Measurements from ENCODE around the gene AAR2. TPM values are rescaled to one million over a fixed set of nuclear protein-coding genes. Genes with fewer than 3 reads are reported as not detected.

AAR2 gene
- total RNA-seq, 1 experiment from 2014 or later, result 36.9 TPM

GRCh38 chr20:36254076-36254475, 17.8 kb downstream of the AAR2 start:
- no peak overlapping the region for H2BK120ac ChIP-seq (ENCODE audit: low read depth, low read length, poor library complexity, severe bottlenecking)
- no peak for DNase-seq
- H3K4me2 ChIP-seq (ENCODE audit: insufficient read depth, insufficient read length, low read length), result no peak overlapping the region
- H3K36me3 Mint-ChIP-seq (ENCODE audit: insufficient read depth in 1 of 3, low read depth in 3 of 3), result peaks cover 7 to 32% (median 28%) of the 10 kb centered on the region in 3 experiments; a peak in 6 of 7 replicates
- no peak overlapping the region for H2BK20ac ChIP-seq (ENCODE audit: low read depth, low read length, poor library complexity, severe bottlenecking)
- H2AFZ ChIP-seq (ENCODE audit: low read length), result no peak overlapping the region
- H2BK5ac ChIP-seq (ENCODE audit: insufficient read length, low read length), result no peak overlapping the region
- no peak overlapping the region for H3T11ph ChIP-seq (ENCODE audit: low read length)
- H3K9me3 ChIP-seq (ENCODE audit: control insufficient read depth, low read depth, low read length), result no peaks in the 10 kb centered on the region
- no peaks in the 10 kb centered on the region; the same call in 1 of the 2 replicates for H3K79me2 ChIP-seq (ENCODE audit: insufficient read depth, low read length)
- H3K79me1 ChIP-seq (ENCODE audit: insufficient read depth, low read depth, low read length, poor library complexity, severe bottlenecking), result no peaks in the 10 kb centered on the region
- no peaks in the 10 kb centered on the region for H3K9me3 Mint-ChIP-seq
- H2BK12ac ChIP-seq (ENCODE audit: insufficient read length, low read depth, low read length), result no peak overlapping the region
- H2BK15ac ChIP-seq (ENCODE audit: low read depth, low read length), result no peak overlapping the region
- no peak overlapping the region for H3K4me3 Mint-ChIP-seq
- H3K4ac ChIP-seq (ENCODE audit: low read depth, low read length), result no peak overlapping the region
- H4K20me1 ChIP-seq (ENCODE audit: control insufficient read depth, insufficient read depth, insufficient read length), result no peaks in the 10 kb centered on the region
- H3K18ac ChIP-seq (ENCODE audit: insufficient read length, low read depth, low read length), result no peak overlapping the region
- H3K4me1 ChIP-seq (ENCODE audit: insufficient read depth, low read length), result peaks cover 6% of the 10 kb centered on the region; the same call in 1 of the 2 replicates
- H3K9ac ChIP-seq (ENCODE audit: extremely low read depth, insufficient read length, low read length), result no peak overlapping the region
- no peak overlapping the region for H3K56ac ChIP-seq (ENCODE audit: insufficient read length, low read depth, low read length)
- H3K27ac Mint-ChIP-seq, result no peak overlapping the region
- H4K8ac ChIP-seq (replicated peaks; ENCODE audit: insufficient read length, low read depth, low read length), result no peak overlapping the region
- H2AK5ac ChIP-seq (ENCODE audit: insufficient read length, low read length), result no peak overlapping the region
- no peak overlapping the region for H3K14ac ChIP-seq (ENCODE audit: insufficient read depth, low read length)
- no peaks in the 10 kb centered on the region for H3K27me3 Mint-ChIP-seq (ENCODE audit: low read depth)
- no peak overlapping the region for H3K23ac ChIP-seq (ENCODE audit: insufficient read length, low read depth, low read length)
- no peak overlapping the region for H3K27ac ChIP-seq (ENCODE audit: insufficient read length, low read depth, low read length)
- no peaks in the 10 kb centered on the region for H3K27me3 ChIP-seq (ENCODE audit: insufficient read depth, low read length)
- H3K4me1 Mint-ChIP-seq, result peaks cover 8 to 14% of the 10 kb centered on the region in 2 experiments
- TF ChIP-seq CTCF (conservative IDR thresholded peaks at IDR 0.05), result no peak
- no peak overlapping the region for H4K91ac ChIP-seq (ENCODE audit: insufficient read length, low read depth, low read length)
- no peaks in the 10 kb centered on the region for H3K23me2 ChIP-seq (ENCODE audit: insufficient read length, low read depth, low read length, poor library complexity, severe bottlenecking)
- WGBS (ENCODE audit: extremely low coverage, insufficient read length, low lambda C conversion rate), result no CpG with 5 or more reads among the region's 2 CpGs
- H4K5ac ChIP-seq (ENCODE audit: insufficient read length, low read depth, low read length), result no peak overlapping the region

Data from H9 (cell line).